Measurements from ENCODE around the gene ALG14. TPM values are rescaled to one million over a fixed set of nuclear protein-coding genes. Genes with fewer than 3 reads are reported as not detected.
"Not testable (repeated sequence)": the region's sequence is repeated elsewhere in the genome, so short reads cannot be mapped to it uniquely, and the experiment has no call there.

Gene ALG14
- total RNA-seq, 1 donor from 2014 or later = 2.8 TPM

GRCh38 chr1:95012389-95012788 lies 60.4 kb downstream of the ALG14 start:
- DNase-seq (ENCODE audit: low read depth, low spot score) = no peak

- DNase-seq (ENCODE audit: low read depth, low spot score) = no peak
Observed at GRCh38 chr1:95010158-95010557, 62.6 kb downstream of the ALG14 start.

- no peak for DNase-seq (ENCODE audit: low read depth, low spot score)
Observed at GRCh38 chr1:95007687-95008086, 65.1 kb downstream of the ALG14 start.

- no peak for DNase-seq (ENCODE audit: low read depth, low spot score)
Observed at GRCh38 chr1:95006681-95007080, 66.1 kb downstream of the ALG14 start.

GRCh38 chr1:95005584-95005983 lies 67.2 kb downstream of the ALG14 start:
- DNase-seq (ENCODE audit: low read depth, low spot score) = no peak

- no peak for DNase-seq (ENCODE audit: low read depth, low spot score)
Observed at GRCh38 chr1:95004013-95004412, 68.7 kb downstream of the ALG14 start.

GRCh38 chr1:95003433-95003738 lies 69.4 kb downstream of the ALG14 start:
- no peak for DNase-seq (ENCODE audit: low read depth, low spot score)

- no peak for DNase-seq (ENCODE audit: low read depth, low spot score)
Observed at GRCh38 chr1:95002540-95003432, 70.0 kb downstream of the ALG14 start.

- DNase-seq (ENCODE audit: low read depth, low spot score) = no peak
Observed at GRCh38 chr1:95002164-95002539, 70.6 kb downstream of the ALG14 start.

- no peak for DNase-seq (ENCODE audit: low read depth, low spot score)
Observed at GRCh38 chr1:94999456-95000131, 73.2 kb downstream of the ALG14 start.

- DNase-seq (ENCODE audit: low read depth, low spot score) = no peak
Observed at GRCh38 chr1:94998748-94999147, 74.0 kb downstream of the ALG14 start.

GRCh38 chr1:94998114-94998513 lies 74.6 kb downstream of the ALG14 start:
- DNase-seq (ENCODE audit: low read depth, low spot score) = no peak

- not testable (repeated sequence) for DNase-seq (ENCODE audit: low read depth, low spot score)
Observed at GRCh38 chr1:94995536-94995935, 77.2 kb downstream of the ALG14 start.

GRCh38 chr1:94994805-94995204 lies 77.9 kb downstream of the ALG14 start:
- no peak for DNase-seq (ENCODE audit: low read depth, low spot score)

GRCh38 chr1:94993931-94994645 lies 78.7 kb downstream of the ALG14 start:
- no peak for DNase-seq (ENCODE audit: low read depth, low spot score)

GRCh38 chr1:94992863-94993563 lies 79.7 kb downstream of the ALG14 start:
- no peak for DNase-seq (ENCODE audit: low read depth, low spot score)

- DNase-seq (ENCODE audit: low read depth, low spot score) = no peak
Observed at GRCh38 chr1:94992161-94992560, 80.6 kb downstream of the ALG14 start.

- DNase-seq (ENCODE audit: low read depth, low spot score) = no peak
Observed at GRCh38 chr1:94989911-94990473, 82.8 kb downstream of the ALG14 start.

GRCh38 chr1:94989398-94989797 lies 83.4 kb downstream of the ALG14 start:
- no peak for DNase-seq (ENCODE audit: low read depth, low spot score)

- DNase-seq (ENCODE audit: low read depth, low spot score) = no peak
Observed at GRCh38 chr1:94988356-94988755, 84.4 kb downstream of the ALG14 start.

- DNase-seq (ENCODE audit: low read depth, low spot score) = no peak
Observed at GRCh38 chr1:94986783-94987182, 86.0 kb downstream of the ALG14 start.
